Activated CD4-positive, alpha-beta T cell treated with anti-CD3 and anti-CD28 coated beads, Interleukin-2, amount 50 U/mL, for 1 hour (primary cell): Measurements from ENCODE around the gene RORC.

Source experiments
- DNase-seq: peaks from one replicate; pipeline ENCODE4 v3.0.0-alpha.2; 2020

Gene RORC

DNA sequence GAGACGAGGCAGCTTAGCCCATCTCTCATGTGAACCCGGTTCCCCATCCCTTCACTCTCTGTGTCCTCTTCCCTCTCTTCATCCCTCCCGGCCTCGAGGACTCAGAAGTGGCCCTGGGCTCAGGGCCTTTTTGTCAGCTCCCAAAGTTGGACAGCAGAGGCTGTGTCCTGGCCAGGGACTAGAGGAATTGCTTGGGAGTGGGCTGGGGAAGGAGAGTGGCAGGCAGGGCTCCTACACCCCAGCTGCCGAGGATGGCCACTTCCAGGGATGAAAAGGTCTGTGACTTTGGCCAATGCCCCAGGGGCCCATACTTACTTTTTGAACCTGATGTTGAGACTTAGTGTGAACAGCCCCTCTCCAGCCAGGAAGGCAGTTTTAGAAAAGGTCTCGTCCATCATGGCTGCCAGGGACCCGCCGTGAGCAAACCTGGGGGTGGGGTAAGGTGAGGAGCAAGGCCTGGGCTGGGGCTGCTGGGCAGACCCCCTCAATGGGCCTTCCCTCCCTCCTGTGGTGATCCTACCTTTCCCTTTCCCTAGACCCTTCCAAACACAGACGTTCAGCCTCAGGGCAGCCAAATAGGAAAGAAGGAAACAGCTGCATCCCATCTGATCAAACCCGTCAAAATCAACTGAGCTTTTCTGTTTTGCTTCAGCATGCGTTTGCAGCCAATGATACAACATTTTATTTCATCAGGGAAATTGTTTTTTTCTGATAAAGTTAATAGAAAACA lies 16.4 kb upstream of the RORC start:
- no peak for DNase-seq

DNA sequence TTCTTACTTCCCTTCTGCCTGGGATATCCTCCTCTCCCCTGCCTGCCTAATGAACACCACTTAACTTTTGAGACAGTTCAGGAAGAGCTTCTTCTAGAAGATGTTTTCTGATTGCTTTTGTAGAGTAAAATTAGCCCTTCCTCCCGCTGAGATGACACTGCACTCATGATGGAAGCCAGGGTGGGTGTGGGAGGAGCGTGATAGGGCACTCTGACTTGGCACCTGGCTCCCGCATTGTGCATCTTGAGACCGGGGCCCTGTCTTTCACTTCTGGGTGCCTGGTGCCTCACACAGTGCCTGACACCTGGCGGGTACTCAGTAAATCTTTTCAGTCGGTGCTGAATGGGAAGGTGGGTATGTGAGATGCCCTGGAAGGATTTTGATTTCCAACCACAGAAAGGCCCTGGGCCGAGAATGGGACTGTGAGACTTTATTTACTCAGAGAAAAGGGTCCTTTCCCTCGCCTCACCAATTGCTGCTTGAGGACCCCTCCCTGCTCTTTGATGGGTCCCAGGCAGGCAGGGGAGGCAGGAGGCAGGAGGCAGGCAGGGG lies 15.2 kb upstream of the RORC start:
- DNase-seq: no peak

- no peak for DNase-seq
Measured at GRCh38 chr1:151846062-151846568, 14.5 kb upstream of the RORC start.

- no peak for DNase-seq
Measured at GRCh38 chr1:151843398-151843797, 11.8 kb upstream of the RORC start.

GRCh38 chr1:151841141-151841540 lies 9.5 kb upstream of the RORC start:
- DNase-seq: no peak

- DNase-seq: no peak
Measured at GRCh38 chr1:151840421-151840820, 8.8 kb upstream of the RORC start.

DNA sequence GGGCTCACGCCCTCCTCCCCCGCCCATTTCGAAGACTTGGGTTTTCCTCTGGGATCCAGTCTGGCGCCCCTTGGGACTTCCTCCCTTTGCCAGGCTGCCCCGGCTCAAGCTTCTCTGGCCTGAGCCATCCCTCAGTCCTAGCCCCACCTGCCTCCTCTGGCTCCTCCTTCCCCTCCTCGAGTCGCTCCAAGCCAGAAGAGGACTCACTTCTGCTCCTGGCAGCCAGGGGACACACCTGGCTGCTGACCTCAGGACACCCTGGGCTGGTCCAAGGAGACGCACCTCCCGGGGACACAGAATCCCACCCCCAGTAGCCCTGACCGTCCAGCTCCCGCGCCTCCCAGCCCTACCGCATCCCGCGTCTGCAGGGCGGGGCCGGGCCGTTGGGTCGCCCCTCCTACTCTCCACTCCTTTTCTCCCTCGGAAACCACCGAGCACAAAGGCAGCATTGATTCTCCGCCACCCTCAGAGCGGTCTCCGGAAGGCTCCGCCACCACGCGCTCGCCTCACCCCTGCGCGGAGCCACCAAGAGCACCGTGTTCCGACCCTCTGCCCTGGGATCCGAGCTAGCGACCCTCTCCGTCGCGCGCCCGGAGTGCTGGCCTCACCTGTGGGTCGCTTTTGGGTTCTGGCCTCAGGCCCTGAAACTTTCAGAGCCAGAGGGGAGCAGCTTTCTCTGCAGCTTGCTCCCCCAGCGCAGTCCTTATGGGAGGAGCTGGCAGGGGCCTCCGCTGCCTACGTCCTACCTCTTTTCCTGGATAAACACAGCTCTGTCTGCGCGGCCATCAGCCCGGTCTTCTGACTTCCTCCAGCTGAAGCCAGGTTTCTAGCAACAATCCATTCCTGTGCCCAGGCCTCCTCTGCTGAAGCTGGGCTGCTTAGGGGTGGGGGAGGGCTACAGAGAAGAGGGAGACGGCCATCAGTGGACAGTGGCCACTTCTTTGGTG lies 8.1 kb upstream of the RORC start, which contains the start of gene C2CD4D:
Gene C2CD4D, minus strand, starts transcription at position 364 of the 947 bp plus-strand sequence. CDS start 831 bp downstream, outside the sequence.
- peak; percentile 66 for DNase-seq

GRCh38 chr1:151839082-151839412 lies 7.4 kb upstream of the RORC start:
- DNase-seq: no peak

- no peak for DNase-seq
Measured at GRCh38 chr1:151838222-151839081, 6.8 kb upstream of the RORC start.

DNA sequence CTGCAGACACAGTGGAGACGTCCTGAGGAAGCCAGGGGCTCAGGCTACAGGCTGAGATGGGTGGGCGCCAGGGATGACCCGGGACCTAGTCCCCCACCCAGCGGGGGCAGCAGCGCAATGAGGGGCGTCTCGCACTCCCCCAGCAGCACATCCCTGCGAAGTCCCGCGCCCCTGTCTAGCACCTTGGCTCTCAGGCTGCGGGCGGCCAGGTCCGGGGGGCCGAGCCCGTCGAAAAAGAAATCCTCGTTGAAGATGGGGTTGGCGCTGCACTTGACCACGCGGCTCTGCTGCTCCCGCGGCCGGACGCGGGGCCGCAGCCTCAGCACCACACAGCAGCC lies 6.3 kb upstream of the RORC start:
- no peak for DNase-seq

DNA sequence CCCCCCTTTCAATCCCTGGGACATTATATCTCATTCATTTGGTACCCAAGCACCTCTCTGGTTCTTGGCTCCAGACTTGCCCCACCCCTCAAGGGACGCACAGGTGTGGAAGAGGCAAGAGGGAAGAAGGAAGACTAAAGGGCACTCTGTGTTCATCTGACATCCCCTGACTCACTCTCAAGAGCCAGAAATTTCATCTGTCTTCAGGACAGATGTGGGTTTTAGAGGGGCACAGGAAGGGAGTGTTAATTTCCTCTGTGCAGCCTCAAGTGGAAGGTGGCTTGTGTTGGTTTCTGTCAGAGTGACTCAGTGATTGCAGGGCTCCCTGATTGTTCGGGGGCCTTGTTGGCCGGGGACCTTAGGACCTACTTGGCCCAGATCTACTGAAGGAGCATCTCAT lies 5.6 kb upstream of the RORC start:
- DNase-seq: no peak

DNA sequence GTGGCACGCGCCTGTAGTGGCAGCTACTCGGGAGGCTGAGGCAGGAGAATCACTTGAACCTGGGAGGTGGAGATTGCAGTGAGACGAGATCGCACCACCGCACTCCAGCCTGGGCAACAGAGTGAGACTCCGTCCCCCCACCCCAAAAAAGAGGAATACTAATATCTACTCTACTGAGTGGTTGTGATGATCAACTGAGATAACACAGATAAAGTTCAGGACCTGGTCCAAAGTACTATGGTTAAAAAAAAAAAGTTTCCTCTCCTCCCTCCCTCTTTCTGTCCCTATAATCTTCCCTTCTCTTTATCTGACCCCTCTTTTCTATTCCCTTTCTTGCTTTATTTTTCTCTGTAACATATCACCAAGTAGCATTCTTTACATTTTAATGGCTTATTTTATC lies 4.0 kb upstream of the RORC start:
- DNase-seq: no peak

GRCh38 chr1:151834239-151834638 lies 2.6 kb upstream of the RORC start:
- no peak for DNase-seq

- no peak for DNase-seq
Measured at GRCh38 chr1:151833172-151833900, 1.7 kb upstream of the RORC start.

DNA sequence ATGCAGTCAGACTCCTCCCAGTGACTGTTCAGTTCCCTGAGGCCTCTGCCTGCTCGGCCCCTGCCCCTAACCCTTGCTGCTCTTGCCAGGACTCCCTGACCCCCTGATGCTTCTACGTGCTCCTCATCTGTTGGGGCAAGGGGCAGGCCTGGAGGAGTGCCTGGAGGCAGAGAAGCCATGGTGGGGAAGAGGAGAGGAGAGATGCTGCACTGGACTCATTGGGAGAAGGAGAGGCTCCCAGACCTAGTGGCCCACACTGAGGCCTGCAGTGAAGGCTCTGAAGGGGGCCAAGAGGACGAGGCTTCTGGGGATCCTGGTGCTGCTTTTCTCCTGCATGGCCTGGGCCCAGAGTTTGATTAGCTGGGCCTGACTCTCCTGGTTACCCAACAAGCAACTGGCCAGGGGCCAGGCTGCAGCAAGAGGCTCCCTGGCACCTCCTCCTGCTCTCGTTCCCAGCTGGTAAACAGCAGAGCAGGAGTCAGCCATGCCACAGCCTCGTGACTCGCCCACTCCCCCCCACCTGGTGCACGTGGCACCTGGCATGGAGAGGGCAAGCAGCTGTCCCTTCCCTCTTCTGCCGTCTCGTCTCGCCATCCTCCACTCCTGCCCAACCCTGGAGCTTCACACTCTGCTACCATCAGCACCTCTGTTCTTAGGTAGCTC lies 847 bp upstream of the RORC start:
- DNase-seq: no peak

GRCh38 chr1:151831256-151831591 lies 378 bp downstream of the RORC start:
- DNase-seq: no peak

DNA sequence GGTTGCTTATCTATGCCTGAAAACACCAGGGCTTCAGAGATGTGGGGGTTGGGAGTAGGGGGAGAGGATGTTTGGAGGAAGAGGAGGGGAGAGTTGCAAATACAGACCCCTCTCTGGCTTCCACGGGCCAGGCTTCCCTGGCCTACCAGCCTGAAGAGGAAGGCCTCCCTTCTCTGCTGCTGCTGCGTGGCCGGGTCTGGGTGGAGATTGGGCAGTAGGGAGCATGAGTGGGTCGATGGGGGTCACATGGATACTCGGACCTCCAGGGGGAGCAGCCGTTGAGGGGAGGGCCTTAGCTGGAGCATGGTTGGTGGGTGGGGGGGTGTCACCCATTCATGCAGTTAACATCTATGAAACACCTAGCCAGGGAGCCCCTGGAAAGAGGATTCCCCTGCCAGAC lies 1.5 kb downstream of the RORC start:
- no peak for DNase-seq

DNA sequence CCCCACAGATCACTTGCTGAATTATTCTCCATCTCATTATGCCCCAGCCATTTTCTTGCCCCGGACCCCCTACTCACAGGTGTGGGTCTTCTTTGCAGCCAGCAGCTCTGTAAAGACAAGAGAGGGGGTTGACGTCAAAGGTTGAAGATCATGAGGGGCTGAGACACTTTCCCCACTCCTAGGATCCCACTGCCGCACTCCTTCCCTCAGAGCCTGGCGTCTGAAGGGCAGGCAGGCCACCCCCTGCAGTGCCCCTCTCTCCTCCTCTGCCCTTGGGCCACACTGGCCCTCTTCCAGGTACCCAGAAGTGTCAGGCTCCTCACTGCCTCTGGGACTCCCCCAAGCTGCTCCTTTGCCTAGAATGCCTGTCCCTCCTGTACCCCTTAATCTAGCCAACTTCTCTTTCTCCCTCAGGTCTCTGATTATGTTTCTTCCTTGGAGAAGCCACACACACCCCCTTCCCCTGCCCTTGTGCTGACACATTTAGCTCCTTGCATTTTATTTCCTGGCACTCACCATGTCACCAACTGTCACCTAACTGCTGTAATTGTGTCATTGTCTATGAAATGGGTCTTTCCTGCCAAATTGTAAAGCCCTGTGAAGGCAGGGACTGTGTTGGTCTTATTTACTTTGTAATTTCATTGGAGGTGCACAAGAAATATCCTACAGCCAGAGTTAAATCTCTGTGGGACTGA lies 2.1 kb downstream of the RORC start:
- DNase-seq: no peak

- no peak for DNase-seq
Measured at GRCh38 chr1:151828921-151829320, 2.7 kb downstream of the RORC start.

GRCh38 chr1:151827853-151828252 lies 3.7 kb downstream of the RORC start:
- DNase-seq: no peak
